ENCODE results near the gene PKD1L1. TPM values are rescaled to one million over a fixed set of nuclear protein-coding genes. Genes with fewer than 3 reads are reported as not detected.

PKD1L1 gene
- total RNA-seq, 3 donors from 2014 or later (not counting 1 experiment from before 2014, with no cell fraction given): 0.33 to 0.48 (median 0.38) TPM

DNA sequence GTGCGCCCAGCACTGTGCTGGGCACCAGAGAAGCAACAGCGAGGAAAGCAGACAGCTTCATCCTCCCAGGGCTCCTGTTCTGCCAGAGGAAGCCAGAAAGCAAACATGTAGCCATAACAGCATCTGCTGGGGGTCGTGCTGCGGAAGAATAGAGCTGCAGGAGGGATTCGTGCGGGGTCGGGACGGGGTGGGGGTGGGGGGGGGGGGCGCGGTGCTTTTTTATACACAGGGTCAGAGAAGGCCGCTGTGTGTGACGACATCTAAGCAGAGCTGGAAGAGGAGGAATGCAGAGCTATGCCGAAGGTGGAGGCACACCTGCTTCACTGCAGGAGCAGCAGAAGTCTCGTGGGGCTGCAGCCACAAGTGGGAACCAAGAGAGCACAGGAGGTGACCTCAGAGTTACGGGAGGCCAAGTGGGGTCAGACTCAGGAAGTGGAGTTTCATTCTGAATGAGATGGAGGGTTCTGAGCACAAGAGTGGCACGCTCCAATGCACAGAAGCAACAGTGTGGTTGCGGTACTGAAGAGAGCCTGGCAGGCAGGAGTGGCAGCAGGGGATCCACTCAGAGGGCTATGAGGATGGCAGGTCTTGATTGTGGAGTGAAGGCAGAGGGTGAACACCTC lies 11.1 kb downstream of the PKD1L1 start:
- H3K36me3 Mint-ChIP-seq: no peaks in the 10 kb centered on the region
- no peaks in the 10 kb centered on the region for H3K4me1 Mint-ChIP-seq
- no peaks in the 10 kb centered on the region for H3K9me3 ChIP-seq (ENCODE audit: control insufficient read depth, insufficient read depth, low read length)
- H3K9me3 Mint-ChIP-seq: no peaks in the 10 kb centered on the region
- H3K4me3 ChIP-seq (ENCODE audit: low read length): no peak overlapping the region
- H3K27ac ChIP-seq (ENCODE audit: low read length): no peak overlapping the region
- TF ChIP-seq, protein P1, sequence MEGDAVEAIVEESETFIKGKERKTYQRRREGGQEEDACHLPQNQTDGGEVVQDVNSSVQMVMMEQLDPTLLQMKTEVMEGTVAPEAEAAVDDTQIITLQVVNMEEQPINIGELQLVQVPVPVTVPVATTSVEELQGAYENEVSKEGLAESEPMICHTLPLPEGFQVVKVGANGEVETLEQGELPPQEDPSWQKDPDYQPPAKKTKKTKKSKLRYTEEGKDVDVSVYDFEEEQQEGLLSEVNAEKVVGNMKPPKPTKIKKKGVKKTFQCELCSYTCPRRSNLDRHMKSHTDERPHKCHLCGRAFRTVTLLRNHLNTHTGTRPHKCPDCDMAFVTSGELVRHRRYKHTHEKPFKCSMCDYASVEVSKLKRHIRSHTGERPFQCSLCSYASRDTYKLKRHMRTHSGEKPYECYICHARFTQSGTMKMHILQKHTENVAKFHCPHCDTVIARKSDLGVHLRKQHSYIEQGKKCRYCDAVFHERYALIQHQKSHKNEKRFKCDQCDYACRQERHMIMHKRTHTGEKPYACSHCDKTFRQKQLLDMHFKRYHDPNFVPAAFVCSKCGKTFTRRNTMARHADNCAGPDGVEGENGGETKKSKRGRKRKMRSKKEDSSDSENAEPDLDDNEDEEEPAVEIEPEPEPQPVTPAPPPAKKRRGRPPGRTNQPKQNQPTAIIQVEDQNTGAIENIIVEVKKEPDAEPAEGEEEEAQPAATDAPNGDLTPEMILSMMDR (IDR thresholded peaks at IDR 0.05): no peak
- H3K36me3 ChIP-seq (ENCODE audit: control insufficient read depth, insufficient read depth, low read length): no peaks in the 10 kb centered on the region
- no peak overlapping the region for H3K27ac Mint-ChIP-seq
- peaks cover 13% of the 10 kb centered on the region for H3K4me1 ChIP-seq (ENCODE audit: control insufficient read depth, insufficient read depth, low read length)
- intact Hi-C loops (cut with micrococcal nuclease): no loop called here
- no peaks in the 10 kb centered on the region for H3K27me3 ChIP-seq (ENCODE audit: control insufficient read depth, insufficient read depth, low read length)
- ATAC-seq: no peak
- no peak overlapping the region for H3K4me3 Mint-ChIP-seq
- H3K27me3 Mint-ChIP-seq (ENCODE audit: low read depth in 2 of 2): no peaks in the 10 kb centered on the region
- DNase-seq: no peak
- 67% methylated on average over 9 of the region's 17 CpGs for WGBS (ENCODE audit: insufficient coverage)

GRCh38 chr7:47936323-47936722 lies 11.9 kb downstream of the PKD1L1 start:
- no peaks in the 10 kb centered on the region for H3K27me3 Mint-ChIP-seq (ENCODE audit: low read depth in 2 of 2)
- TF ChIP-seq, protein P1 (IDR thresholded peaks at IDR 0.05): no peak
- intact Hi-C loops (cut with micrococcal nuclease): no loop called here
- H3K27ac ChIP-seq (ENCODE audit: low read length): no peak overlapping the region
- H3K4me1 Mint-ChIP-seq: no peaks in the 10 kb centered on the region
- no peaks in the 10 kb centered on the region for H3K27me3 ChIP-seq (ENCODE audit: control insufficient read depth, insufficient read depth, low read length)
- no peak overlapping the region for H3K27ac Mint-ChIP-seq
- no peaks in the 10 kb centered on the region for H3K9me3 ChIP-seq (ENCODE audit: control insufficient read depth, insufficient read depth, low read length)
- H3K4me3 Mint-ChIP-seq: no peak overlapping the region
- H3K36me3 ChIP-seq (ENCODE audit: control insufficient read depth, insufficient read depth, low read length): no peaks in the 10 kb centered on the region
- H3K9me3 Mint-ChIP-seq: no peaks in the 10 kb centered on the region
- peaks cover 13% of the 10 kb centered on the region for H3K4me1 ChIP-seq (ENCODE audit: control insufficient read depth, insufficient read depth, low read length)
- ATAC-seq (no peak), DNase-seq (no peak)
- no peaks in the 10 kb centered on the region for H3K36me3 Mint-ChIP-seq
- H3K4me3 ChIP-seq (ENCODE audit: low read length): no peak overlapping the region
- 89% methylated on average over 4 of the region's 4 CpGs for WGBS (ENCODE audit: insufficient coverage)

DNA sequence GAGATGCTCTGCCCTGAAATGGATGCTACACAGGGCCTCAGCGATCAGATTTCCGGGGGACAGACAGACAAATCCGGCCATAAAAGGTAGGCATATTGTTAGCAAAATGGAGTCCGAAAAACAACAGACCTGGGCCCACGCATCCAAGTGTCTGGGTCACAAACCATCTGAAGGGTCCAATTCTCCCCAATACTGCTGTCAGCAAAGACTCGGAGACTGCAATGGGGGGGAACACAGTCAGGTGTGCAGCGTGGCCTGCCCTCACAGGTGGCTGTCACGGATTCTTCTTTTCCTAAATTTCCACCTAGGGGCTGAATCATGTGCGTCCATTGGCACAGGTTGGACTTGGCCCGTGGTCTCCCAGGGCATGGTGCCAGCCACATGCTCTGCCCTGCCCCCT lies 12.9 kb downstream of the PKD1L1 start:
- H3K4me3 ChIP-seq (ENCODE audit: low read length): no peak overlapping the region
- WGBS (ENCODE audit: insufficient coverage): 93% methylated on average over 10 of the region's 10 CpGs
- no peak for DNase-seq

More for the DNA sequence above, 12.9 kb downstream of the PKD1L1 start:
- no peak for ATAC-seq
- H3K36me3 ChIP-seq (ENCODE audit: control insufficient read depth, insufficient read depth, low read length): no peaks in the 10 kb centered on the region
- Mint-ChIP-seq H3K27me3 (ENCODE audit: low read depth in 2 of 2) (no peaks in the 10 kb centered on the region), H3K36me3 (no peaks in the 10 kb centered on the region), H3K4me1 (no peaks in the 10 kb centered on the region), H3K27ac (no peak overlapping the region), H3K4me3 (no peak overlapping the region), H3K9me3 (no peaks in the 10 kb centered on the region)
- no peaks in the 10 kb centered on the region for H3K9me3 ChIP-seq (ENCODE audit: control insufficient read depth, insufficient read depth, low read length)
- TF ChIP-seq, protein P1 (IDR thresholded peaks at IDR 0.05): no peak
- H3K27ac ChIP-seq (ENCODE audit: low read length): no peak overlapping the region
- intact Hi-C loops (cut with micrococcal nuclease): no loop called here
- H3K4me1 ChIP-seq (ENCODE audit: control insufficient read depth, insufficient read depth, low read length): peaks cover 13% of the 10 kb centered on the region
- no peaks in the 10 kb centered on the region for H3K27me3 ChIP-seq (ENCODE audit: control insufficient read depth, insufficient read depth, low read length)
